Brain pericyte (primary cell): ENCODE data around the gene MIB2.

Source experiments
- DNase-seq: peaks from one replicate; pipeline ENCODE4 v3.0.0-alpha.2; 2012; ENCODE audit warnings: low read depth, low spot score

Gene MIB2

GRCh38 chr1:1678581-1679380, 63.5 kb downstream of the MIB2 start:
- DNase-seq, result no peak
